ENCODE measurements around the gene HDAC6.
"Not testable (repeated sequence)": the region's sequence is repeated elsewhere in the genome, so short reads cannot be mapped to it uniquely, and the experiment has no call there.

HDAC6 gene

DNA sequence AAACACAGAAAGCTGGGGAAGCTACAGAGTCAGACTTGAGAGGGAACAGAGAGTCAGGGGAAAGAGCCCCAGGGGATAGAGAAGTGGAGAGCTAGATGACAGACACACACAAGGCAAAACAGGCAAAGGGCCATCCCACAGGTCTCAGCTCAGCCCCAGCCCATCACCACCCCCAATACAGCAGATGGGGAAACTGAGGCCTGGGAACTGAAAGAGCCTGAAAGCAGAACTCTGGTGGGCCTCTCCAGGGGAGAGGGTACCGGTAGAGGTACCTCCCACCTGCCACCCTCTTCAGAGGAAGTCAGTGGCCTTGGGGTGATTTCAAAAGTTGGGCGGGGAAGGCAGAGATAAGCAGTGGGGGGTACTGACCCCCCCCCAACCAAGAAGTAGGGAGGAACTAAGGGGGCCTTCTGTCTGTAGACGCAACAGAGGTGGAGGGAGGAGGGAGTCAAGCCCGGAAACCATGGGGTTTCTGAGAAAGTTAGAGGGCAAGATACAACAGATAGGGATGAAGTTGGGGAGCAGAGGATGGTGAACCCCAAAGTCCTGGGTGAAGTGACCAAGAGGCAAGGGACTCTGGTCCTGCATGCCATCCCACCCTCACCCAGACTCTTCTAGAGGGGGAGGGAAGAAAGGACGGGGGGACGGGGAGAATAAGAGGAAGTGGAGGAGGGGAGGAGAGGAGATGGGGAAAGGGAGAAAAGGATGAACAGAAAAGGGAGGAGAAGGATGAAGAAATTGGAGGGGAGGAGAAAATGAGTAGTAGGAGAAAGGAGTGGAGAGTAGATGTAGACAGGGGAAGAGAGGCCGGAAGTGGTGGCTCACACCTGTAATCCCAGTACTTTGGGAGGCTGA lies 12.3 kb upstream of the HDAC6 start:
- in situ Hi-C loops (cut with HindIII; ENCODE audit: low sequenced_read_pairs): loop anchor here (5.0 to 10.0 kb wide), 2 partner anchors 43 to 85 kb away; no protein-coding TSS in a partner anchor

DNA sequence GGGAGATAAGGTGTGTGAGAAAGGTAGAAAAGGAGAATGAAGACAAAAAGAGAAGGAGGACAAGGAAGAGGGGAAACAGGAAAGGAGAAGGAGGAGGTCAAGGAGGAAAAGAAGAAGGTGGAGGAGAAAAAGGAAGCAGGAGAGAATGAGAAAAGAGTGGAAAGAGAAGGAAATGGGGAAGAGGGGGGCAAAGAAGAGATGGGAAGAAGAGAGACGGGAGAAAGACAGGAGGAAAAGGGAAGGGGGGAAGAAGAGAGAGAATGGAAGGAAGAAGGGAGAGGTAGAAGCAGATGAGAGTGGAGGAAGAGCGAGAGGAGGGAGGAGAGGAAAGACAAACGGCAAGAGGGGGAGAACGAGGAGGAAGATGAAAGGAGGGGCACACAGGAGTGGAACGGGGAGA lies 11.4 kb upstream of the HDAC6 start:
- in situ Hi-C loops (cut with HindIII; ENCODE audit: low sequenced_read_pairs): loop anchor here (5.0 to 10.0 kb wide), 2 partner anchors 42 to 86 kb away; no protein-coding TSS in a partner anchor

DNA sequence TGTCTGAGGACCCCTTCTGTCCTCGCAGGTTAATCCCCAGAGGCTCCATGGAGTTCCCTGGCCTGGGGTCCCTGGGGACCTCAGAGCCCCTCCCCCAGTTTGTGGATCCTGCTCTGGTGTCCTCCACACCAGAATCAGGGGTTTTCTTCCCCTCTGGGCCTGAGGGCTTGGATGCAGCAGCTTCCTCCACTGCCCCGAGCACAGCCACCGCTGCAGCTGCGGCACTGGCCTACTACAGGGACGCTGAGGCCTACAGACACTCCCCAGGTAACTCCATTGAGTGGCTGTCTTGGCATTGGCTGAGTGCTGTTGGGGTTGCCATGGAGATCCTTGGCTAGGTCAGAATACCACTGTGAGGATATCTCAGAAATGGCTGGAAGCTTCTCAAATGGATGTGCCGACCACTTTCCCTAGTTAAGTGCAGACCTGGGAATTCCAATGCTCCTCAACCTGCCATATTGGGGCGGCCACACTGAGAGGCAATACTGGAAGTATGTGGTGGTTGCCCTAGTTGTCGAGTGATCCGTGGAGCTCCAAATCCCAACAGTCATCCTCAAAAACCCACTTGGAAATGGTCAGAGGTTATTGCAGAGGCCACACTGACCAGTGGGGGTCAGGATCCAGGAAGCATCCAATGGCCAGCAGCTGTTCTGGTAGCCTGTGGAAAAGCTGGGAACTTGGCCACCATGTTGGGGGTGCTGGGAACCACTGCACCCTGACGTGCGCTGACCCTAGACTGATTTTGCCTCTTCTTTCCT lies 10.6 kb upstream of the HDAC6 start:
- in situ Hi-C loops (cut with HindIII; ENCODE audit: low sequenced_read_pairs): loop anchor here (5.0 to 10.0 kb wide), 2 partner anchors 41 to 86 kb away; no protein-coding TSS in a partner anchor

DNA sequence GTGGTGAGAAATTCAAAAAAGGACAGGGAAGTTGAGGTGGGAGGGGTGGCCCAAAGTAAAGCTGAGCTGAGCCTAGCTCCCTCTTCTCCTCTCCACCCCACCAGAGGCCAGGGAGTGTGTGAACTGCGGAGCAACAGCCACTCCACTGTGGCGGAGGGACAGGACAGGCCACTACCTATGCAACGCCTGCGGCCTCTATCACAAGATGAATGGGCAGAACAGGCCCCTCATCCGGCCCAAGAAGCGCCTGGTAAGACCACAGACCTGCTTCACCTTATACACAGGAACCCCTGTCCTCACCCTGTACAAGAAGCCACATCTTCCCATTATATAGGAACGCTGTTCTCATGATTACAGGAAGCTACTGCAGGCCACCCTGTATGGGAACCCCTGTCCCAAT lies 9.6 kb upstream of the HDAC6 start:
- in situ Hi-C loops (cut with HindIII; ENCODE audit: low sequenced_read_pairs): loop anchor here (5.0 to 10.0 kb wide), 2 partner anchors 40 to 87 kb away; no protein-coding TSS in a partner anchor

DNA sequence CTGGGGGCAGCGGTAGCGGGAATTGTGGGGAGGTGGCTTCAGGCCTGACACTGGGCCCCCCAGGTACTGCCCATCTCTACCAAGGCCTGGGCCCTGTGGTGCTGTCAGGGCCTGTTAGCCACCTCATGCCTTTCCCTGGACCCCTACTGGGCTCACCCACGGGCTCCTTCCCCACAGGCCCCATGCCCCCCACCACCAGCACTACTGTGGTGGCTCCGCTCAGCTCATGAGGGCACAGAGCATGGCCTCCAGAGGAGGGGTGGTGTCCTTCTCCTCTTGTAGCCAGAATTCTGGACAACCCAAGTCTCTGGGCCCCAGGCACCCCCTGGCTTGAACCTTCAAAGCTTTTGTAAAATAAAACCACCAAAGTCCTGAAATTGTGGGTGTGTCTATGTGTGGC lies 7.9 kb upstream of the HDAC6 start:
- in situ Hi-C loops (cut with HindIII; ENCODE audit: low sequenced_read_pairs): loop anchor here (5.0 to 10.0 kb wide), 2 partner anchors 38 to 89 kb away; no protein-coding TSS in a partner anchor

DNA sequence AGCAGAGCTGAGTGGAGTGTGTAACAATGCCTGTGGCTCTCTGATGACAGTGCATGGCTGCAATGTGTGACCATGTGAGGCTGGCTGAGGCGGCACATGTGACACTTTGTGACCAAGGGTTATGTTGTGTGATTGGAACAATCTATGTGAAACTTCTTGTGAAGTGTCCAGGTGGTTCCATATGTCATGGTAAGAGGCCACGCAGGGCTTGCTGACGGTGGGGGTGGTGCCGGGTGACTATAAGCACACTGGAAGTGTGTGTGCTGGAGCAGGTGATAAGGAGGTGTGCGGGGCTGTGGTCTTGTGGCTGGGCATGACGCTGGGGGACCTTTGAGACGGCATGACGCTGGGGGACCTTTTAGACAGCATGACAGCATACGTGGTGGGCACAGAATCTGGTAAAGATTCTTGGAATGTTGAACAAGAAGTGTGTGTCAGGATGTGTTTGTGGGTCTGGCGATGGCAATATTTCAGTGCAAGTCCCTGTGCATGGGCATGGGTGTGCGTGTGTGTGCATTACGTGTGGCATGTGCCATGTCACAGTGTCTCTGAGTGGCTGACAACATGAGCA lies 7.4 kb upstream of the HDAC6 start:
- in situ Hi-C loops (cut with HindIII; ENCODE audit: low sequenced_read_pairs): loop anchor here (5.0 to 10.0 kb wide), 2 partner anchors 38 to 90 kb away; no protein-coding TSS in a partner anchor

DNA sequence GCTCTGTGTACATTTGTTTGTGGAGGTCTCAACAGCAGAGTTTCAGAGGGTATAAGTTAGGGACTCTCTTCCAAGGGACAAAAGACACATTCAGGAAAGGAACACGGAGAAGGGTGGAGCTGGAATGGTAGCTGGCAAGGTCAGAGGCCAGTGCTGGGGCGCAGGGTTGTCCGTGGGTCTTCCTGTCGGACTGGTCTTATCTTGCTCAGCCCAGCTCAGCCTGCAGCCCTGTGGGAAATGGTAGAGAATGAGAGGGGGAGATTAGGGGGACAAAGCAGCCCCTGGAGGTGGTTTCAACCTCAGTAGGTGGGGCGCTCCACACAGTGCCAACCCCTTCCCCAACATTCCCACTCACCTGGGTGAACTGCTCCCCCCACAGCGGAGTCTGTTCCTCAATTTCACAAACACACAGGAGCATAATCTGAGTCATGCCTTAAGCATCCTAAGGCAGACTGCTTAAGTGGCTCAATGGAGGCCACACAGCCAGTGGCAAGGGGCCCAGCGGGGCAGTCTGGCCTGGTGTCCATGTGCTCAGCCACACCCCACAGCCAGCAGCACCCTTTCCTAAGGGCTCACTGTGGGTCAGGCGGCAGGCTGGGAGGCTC lies 6.9 kb upstream of the HDAC6 start:
- in situ Hi-C loops (cut with HindIII; ENCODE audit: low sequenced_read_pairs): loop anchor here (5.0 to 10.0 kb wide), 2 partner anchors 37 to 90 kb away; no protein-coding TSS in a partner anchor

- in situ Hi-C loops (cut with HindIII; ENCODE audit: low sequenced_read_pairs): loop anchor here (10.0 kb wide), 1 partner anchor 94 kb away; no protein-coding TSS in a partner anchor
These were observed 3.5 kb upstream of the HDAC6 start for GRCh38 chrX:48798318-48798717.

DNA sequence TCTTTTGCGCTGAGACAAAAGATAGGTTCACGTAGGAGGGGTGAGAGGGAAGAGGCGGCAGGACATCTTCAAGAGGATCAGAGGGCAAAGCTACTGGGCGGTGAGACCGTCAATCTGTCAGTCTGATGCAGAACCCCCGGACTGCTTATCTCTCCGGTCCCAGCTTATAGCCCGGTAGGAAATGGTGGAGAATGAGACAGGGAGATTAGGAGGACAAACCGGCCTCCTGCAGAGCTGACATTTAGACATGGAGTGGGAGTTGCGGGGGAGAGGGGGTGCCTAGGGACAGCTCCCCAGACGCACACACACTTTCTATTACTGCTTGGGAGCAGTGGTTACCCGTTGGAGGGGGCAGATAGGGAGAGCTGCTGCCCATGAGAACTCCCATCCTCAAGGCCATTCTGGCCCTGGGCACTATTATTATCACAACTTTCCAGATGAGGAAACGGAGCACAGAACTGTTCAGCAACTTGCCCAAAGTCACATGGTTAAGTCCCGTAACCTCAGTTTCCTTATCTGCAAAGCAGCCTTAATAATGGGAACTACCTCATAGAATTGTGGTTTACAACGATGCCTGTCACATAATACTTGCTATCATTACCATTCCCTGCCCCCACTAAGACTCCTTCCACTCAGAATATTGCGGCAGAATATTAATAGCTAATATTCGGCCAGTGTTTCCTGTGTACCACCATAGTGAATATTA lies 1.1 kb upstream of the HDAC6 start:
- in situ Hi-C loops (cut with HindIII; ENCODE audit: low sequenced_read_pairs): no loop called here

GRCh38 chrX:48802089-48802904 lies 430 bp downstream of the HDAC6 start:
- in situ Hi-C loops (cut with HindIII; ENCODE audit: low sequenced_read_pairs): no loop called here

DNA sequence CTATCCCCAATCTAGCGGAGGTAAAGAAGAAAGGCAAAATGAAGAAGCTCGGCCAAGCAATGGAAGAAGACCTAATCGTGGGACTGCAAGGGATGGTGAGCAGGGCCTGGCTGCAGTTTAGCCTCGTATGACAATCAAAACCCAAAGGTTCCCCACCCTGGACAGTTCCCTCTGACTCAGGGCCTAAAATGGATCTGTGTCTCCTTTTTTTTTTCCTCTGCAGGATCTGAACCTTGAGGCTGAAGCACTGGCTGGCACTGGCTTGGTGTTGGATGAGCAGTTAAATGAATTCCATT lies 986 bp downstream of the HDAC6 start:
- in situ Hi-C loops (cut with HindIII; ENCODE audit: low sequenced_read_pairs): no loop called here

GRCh38 chrX:48806081-48806480 lies 4.2 kb downstream of the HDAC6 start:
- in situ Hi-C loops (cut with HindIII; ENCODE audit: low sequenced_read_pairs): no loop called here

- in situ Hi-C loops (cut with HindIII; ENCODE audit: low sequenced_read_pairs): no loop called here
These were observed 11.8 kb downstream of the HDAC6 start for GRCh38 chrX:48813644-48814043.

DNA sequence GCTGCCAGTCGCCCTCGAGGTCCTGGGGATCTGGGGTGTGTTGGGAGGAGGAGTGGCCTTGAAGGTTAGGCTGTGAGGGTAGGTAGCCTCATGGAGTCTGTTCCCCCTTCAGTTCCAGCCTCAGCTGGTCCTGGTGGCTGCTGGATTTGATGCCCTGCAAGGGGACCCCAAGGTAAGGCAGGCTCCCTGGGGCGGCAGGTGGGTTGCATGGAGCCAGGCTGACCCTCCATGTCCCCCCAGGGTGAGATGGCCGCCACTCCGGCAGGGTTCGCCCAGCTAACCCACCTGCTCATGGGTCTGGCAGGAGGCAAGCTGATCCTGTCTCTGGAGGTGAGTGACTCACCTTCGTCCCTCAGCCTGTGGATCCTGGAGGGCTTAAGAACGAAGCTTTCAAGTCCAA lies 12.9 kb downstream of the HDAC6 start:
- in situ Hi-C loops (cut with HindIII; ENCODE audit: low sequenced_read_pairs): no loop called here

DNA sequence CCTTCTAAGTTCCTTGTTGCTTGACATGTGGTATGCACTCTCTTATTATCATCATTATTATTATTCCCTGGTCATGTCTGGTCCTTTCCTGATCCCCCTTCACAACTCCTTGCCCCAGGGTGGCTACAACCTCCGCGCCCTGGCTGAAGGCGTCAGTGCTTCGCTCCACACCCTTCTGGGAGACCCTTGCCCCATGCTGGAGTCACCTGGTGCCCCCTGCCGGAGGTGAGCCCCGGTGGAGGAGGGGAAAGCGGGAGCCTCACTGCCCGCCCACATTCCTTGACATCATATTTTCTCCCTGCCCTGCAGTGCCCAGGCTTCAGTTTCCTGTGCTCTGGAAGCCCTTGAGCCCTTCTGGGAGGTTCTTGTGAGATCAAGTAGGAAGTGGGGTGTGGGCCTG lies 13.4 kb downstream of the HDAC6 start:
- in situ Hi-C loops (cut with HindIII; ENCODE audit: low sequenced_read_pairs): no loop called here

- in situ Hi-C loops (cut with HindIII; ENCODE audit: low sequenced_read_pairs): no loop called here
These were observed 14.3 kb downstream of the HDAC6 start for GRCh38 chrX:48816014-48816810.

GRCh38 chrX:48818098-48818497 lies 16.2 kb downstream of the HDAC6 start:
- in situ Hi-C loops (cut with HindIII; ENCODE audit: low sequenced_read_pairs): no loop called here

GRCh38 chrX:48818866-48819265 lies 17.0 kb downstream of the HDAC6 start:
- in situ Hi-C loops (cut with HindIII; ENCODE audit: low sequenced_read_pairs): no loop called here

GRCh38 chrX:48819394-48819793 lies 17.5 kb downstream of the HDAC6 start:
- in situ Hi-C loops (cut with HindIII; ENCODE audit: low sequenced_read_pairs): not testable (repeated sequence)
